GM23248 (cell line): ENCODE data around the gene LRRC59. TPM values are rescaled to one million over a fixed set of nuclear protein-coding genes. Genes with fewer than 3 reads are reported as not detected.
"Not testable (repeated sequence)": the region's sequence is repeated elsewhere in the genome, so short reads cannot be mapped to it uniquely, and the experiment has no call there.

Experiments used
- DNase-seq: peaks from one replicate; pipeline ENCODE4 v3.0.0-alpha.2; 2015
- H2AFZ ChIP-seq: fragments of 200-600 bp; sonication (generic); 2 replicates; pipeline ENCODE4 v1.6.1; 2016; ENCODE audit warnings: antibody characterized with exemption
- H3F3A ChIP-seq: fragments of 200-600 bp; sonication (generic); 2 replicates; pipeline ENCODE4 v1.6.1; 2016; ENCODE audit warnings: mild to moderate bottlenecking, antibody characterized with exemption, mixed run types; ENCODE audit not compliant: insufficient read depth
- H3K27ac ChIP-seq: fragments of 200-600 bp; sonication (generic); 2 replicates; pipeline ENCODE4 v1.5.1; 2016; ENCODE audit warnings: mild to moderate bottlenecking
- H3K27me3 ChIP-seq: fragments of 200-600 bp; sonication (generic); replicated peaks from 2 replicates; pipeline ENCODE4 v1.6.1; 2016; ENCODE audit warnings: mild to moderate bottlenecking; ENCODE audit not compliant: insufficient read depth
- H3K36me3 ChIP-seq: fragments of 200-600 bp; sonication (generic); 2 replicates; pipeline ENCODE4 v1.6.1; 2016; ENCODE audit warnings: low read depth, mild to moderate bottlenecking
- H3K4me1 ChIP-seq: fragments of 200-600 bp; sonication (generic); 2 replicates; pipeline ENCODE4 v1.6.1; 2016; ENCODE audit warnings: mild to moderate bottlenecking; ENCODE audit not compliant: insufficient read depth
- H3K4me2 ChIP-seq: fragments of 200-600 bp; sonication (generic); one replicate; pipeline ENCODE4 v1.6.1; 2016; ENCODE audit warnings: mild to moderate bottlenecking; ENCODE audit not compliant: unreplicated experiment
- H3K4me3 ChIP-seq: fragments of 200-600 bp; sonication (generic); 2 replicates; pipeline ENCODE4 v1.5.1; 2016; ENCODE audit warnings: mild to moderate bottlenecking
- H3K79me2 ChIP-seq: fragments of 200-600 bp; sonication (generic); 2 replicates; pipeline ENCODE4 v1.6.1; 2016; ENCODE audit warnings: mild to moderate bottlenecking; ENCODE audit not compliant: insufficient read depth
- H3K9ac ChIP-seq: fragments of 200-600 bp; sonication (generic); 2 replicates; pipeline ENCODE4 v1.6.1; 2016; ENCODE audit warnings: mild to moderate bottlenecking
- H3K9me2 ChIP-seq: fragments of 200-600 bp; sonication (generic); 2 replicates; pipeline ENCODE4 v1.6.1; 2016; ENCODE audit warnings: mixed run types, mild to moderate bottlenecking, moderate library complexity; ENCODE audit not compliant: insufficient read depth
- H3K9me3 ChIP-seq: fragments of 200-600 bp; sonication (generic); one replicate; pipeline ENCODE4 v1.6.1; 2017; ENCODE audit warnings: low read depth
- H4K20me1 ChIP-seq: fragments of 200-600 bp; sonication (generic); 2 replicates; pipeline ENCODE4 v1.6.0; 2016; ENCODE audit not compliant: insufficient read depth
- EZH2 ChIP-seq: fragments of 200-600 bp; sonication (generic); IDR thresholded peaks from 2 replicates; pipeline ENCODE4 v1.6.1; 2018; ENCODE audit warnings: antibody characterized with exemption, mild to moderate bottlenecking; ENCODE audit not compliant: insufficient read depth, poor library complexity, severe bottlenecking
- EZH2phosphoT487 ChIP-seq: fragments of 200-600 bp; sonication (generic); IDR thresholded peaks from 2 replicates; pipeline ENCODE4 v1.6.1; 2018; ENCODE audit warnings: antibody characterized with exemption, moderate library complexity, mild to moderate bottlenecking, low read depth; ENCODE audit not compliant: insufficient read depth
- WGBS, 2 experiments: methylation state at CpG; one replicate each; pipeline ENCODE4 v1.1.6; 2015 to 2017; ENCODE audit warnings: low lambda C conversion rate in 2 of 2, low coverage in 1 of 2; ENCODE audit errors: missing lambda C conversion rate in 2 of 2; 5-methylcytosine and 5-hydroxymethylcytosine counted together
- in situ Hi-C: fragments of 300-500 bp; cut with MboI; formaldehyde crosslinking; loops from 2 replicates; pipeline ENCODE4 v1.15.0; 2020
- polyA plus RNA-seq: library from polyadenylated mRNA; unstranded; fragments of >200 nt; fragmentation: Nextera tagmentation; extraction: Ambion mirVana; gene quantifications from 2 replicates; pipeline ENCODE4 v1.2.1, GENCODE V29; 2016
- total RNA-seq: library from RNA; depleted of rRNA; stranded (reverse); fragments of >200 nt; shearing (Covaris generic); gene quantifications from 2 replicates; pipeline ENCODE4 v1.2.3, GENCODE V29; 2014

Gene LRRC59
- total and polyA plus RNA-seq, 2 experiments from 2014 or later, result 111 to 164 TPM

GRCh38 chr17:50420419-50421112 is 23.2 kb upstream of the LRRC59 start:
- H3K4me3 ChIP-seq, result peak overlapping the region; percentile 57; the same call in 1 of the 2 replicates
- peak overlapping the region; percentile 42 for H3K27ac ChIP-seq
- in situ Hi-C loops, result no loop called here
- no peaks in the 10 kb centered on the region for H3K27me3 ChIP-seq
- peak overlapping the region; percentile 62 for H3K9ac ChIP-seq
- peak; percentile 70 for DNase-seq
- H3K4me1 ChIP-seq, result peaks cover 20% of the 10 kb centered on the region
- H4K20me1 ChIP-seq, result no peaks in the 10 kb centered on the region
- peak overlapping the region; percentile 67 for H3K4me2 ChIP-seq
- WGBS, 2 experiments, result 39 to 50% methylated on average over 6 of the region's 6 CpGs
- H3K9me2 ChIP-seq, result no peaks in the 10 kb centered on the region
- no peak for TF ChIP-seq EZH2phosphoT487
- no peak for TF ChIP-seq EZH2
- no peaks in the 10 kb centered on the region for H3K9me3 ChIP-seq
- H3F3A ChIP-seq, result peaks cover 18% of the 10 kb centered on the region
- H3K36me3 ChIP-seq, result no peaks in the 10 kb centered on the region
- H3K79me2 ChIP-seq, result no peaks in the 10 kb centered on the region
- peak overlapping the region; percentile 82 for H2AFZ ChIP-seq

- H2AFZ ChIP-seq, H4K20me1 ChIP-seq, H3K36me3 ChIP-seq, H3K9ac ChIP-seq, H3K27ac ChIP-seq, in situ Hi-C loops, H3K79me2 ChIP-seq, H3K9me2 ChIP-seq, DNase-seq, H3K27me3 ChIP-seq, H3K4me3 ChIP-seq, H3K4me2 ChIP-seq, H3K9me3 ChIP-seq: not testable (repeated sequence)
- Histone ChIP-seq H3F3A (peaks cover 18% of the 10 kb centered on the region), H3K4me1 (peaks cover 20% of the 10 kb centered on the region)
- 97 to 99% methylated on average over 10 of the region's 10 CpGs for WGBS, 2 experiments
These were observed 22.3 kb upstream of the LRRC59 start for GRCh38 chr17:50419577-50419976.

GRCh38 chr17:50414808-50415207 is 17.5 kb upstream of the LRRC59 start:
- TF ChIP-seq EZH2, result no peak
- no peak for TF ChIP-seq EZH2phosphoT487
- peak; percentile 8 for DNase-seq

GRCh38 chr17:50412188-50412732 is 14.9 kb upstream of the LRRC59 start:
- in situ Hi-C loops, result no loop called here
- no peaks in the 10 kb centered on the region for H3K9me3 ChIP-seq
- H3K4me1 ChIP-seq, result no peaks in the 10 kb centered on the region
- H3F3A ChIP-seq, result no peaks in the 10 kb centered on the region
- H2AFZ ChIP-seq, result no peak overlapping the region
- no peaks in the 10 kb centered on the region for H3K36me3 ChIP-seq
- H3K79me2 ChIP-seq, result no peaks in the 10 kb centered on the region
- DNase-seq, result no peak
- no peak overlapping the region for H3K27ac ChIP-seq
- no peak for TF ChIP-seq EZH2
- no peak for TF ChIP-seq EZH2phosphoT487
- 87 to 90% methylated on average over 4 of the region's 4 CpGs for WGBS, 2 experiments
- no peaks in the 10 kb centered on the region; the same call in 1 of the 2 replicates for H3K27me3 ChIP-seq
- H3K4me2 ChIP-seq, result no peak overlapping the region
- H3K4me3 ChIP-seq, result no peak overlapping the region
- H4K20me1 ChIP-seq, result no peaks in the 10 kb centered on the region
- no peak overlapping the region for H3K9ac ChIP-seq
- H3K9me2 ChIP-seq, result no peaks in the 10 kb centered on the region

More at GRCh38 chr17:50414808-50415207, 17.5 kb upstream of the LRRC59 start:
- Histone ChIP-seq H2AFZ (no peak overlapping the region), H3K9ac (no peak overlapping the region), H3F3A (no peaks in the 10 kb centered on the region), H3K4me1 (no peaks in the 10 kb centered on the region), H3K27me3 (no peaks in the 10 kb centered on the region; the same call in 1 of the 2 replicates), H3K27ac (no peak overlapping the region), H3K36me3 (no peaks in the 10 kb centered on the region), H3K4me2 (no peak overlapping the region), H4K20me1 (no peaks in the 10 kb centered on the region), H3K9me2 (no peaks in the 10 kb centered on the region), H3K79me2 (no peaks in the 10 kb centered on the region), H3K9me3 (no peaks in the 10 kb centered on the region), H3K4me3 (no peak overlapping the region)
- 55 to 59% methylated on average over 3 of the region's 3 CpGs for WGBS, 2 experiments
- in situ Hi-C loops, result no loop called here
